ENCODE results near the gene EPYC.

EPYC gene, protein sequence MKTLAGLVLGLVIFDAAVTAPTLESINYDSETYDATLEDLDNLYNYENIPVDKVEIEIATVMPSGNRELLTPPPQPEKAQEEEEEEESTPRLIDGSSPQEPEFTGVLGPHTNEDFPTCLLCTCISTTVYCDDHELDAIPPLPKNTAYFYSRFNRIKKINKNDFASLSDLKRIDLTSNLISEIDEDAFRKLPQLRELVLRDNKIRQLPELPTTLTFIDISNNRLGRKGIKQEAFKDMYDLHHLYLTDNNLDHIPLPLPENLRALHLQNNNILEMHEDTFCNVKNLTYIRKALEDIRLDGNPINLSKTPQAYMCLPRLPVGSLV

DNA sequence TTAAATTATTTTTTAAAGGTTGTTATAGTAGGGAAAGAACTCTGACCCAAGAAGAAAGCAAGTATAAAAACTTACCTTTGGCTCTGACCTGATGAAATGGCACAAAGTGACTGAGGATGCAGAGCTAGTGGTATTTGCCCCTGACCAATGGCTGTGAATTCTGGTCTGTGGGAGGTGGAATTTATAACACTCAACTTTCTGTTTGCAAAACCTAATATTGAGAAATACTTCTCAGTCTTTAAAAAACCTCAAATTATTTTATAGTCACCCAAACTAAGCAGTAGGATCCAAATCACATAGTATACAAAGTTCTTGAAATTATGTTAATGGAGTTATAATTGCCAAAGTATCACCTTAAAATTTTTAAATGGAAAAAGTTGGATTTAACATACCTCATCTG lies at the start of gene EPYC:
Gene EPYC, minus strand, starts transcription at position 101 of the 400 bp plus-strand sequence. CDS start 2,407 bp downstream, outside the sequence.
- DNase-seq (ENCODE audit: low read depth) = no peak
- TF ChIP-seq, protein P1, sequence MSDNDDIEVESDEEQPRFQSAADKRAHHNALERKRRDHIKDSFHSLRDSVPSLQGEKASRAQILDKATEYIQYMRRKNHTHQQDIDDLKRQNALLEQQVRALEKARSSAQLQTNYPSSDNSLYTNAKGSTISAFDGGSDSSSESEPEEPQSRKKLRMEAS (IDR thresholded peaks at IDR 0.05; ENCODE audit: low read depth, low read length) = no peak
- TF ChIP-seq, protein P2, sequence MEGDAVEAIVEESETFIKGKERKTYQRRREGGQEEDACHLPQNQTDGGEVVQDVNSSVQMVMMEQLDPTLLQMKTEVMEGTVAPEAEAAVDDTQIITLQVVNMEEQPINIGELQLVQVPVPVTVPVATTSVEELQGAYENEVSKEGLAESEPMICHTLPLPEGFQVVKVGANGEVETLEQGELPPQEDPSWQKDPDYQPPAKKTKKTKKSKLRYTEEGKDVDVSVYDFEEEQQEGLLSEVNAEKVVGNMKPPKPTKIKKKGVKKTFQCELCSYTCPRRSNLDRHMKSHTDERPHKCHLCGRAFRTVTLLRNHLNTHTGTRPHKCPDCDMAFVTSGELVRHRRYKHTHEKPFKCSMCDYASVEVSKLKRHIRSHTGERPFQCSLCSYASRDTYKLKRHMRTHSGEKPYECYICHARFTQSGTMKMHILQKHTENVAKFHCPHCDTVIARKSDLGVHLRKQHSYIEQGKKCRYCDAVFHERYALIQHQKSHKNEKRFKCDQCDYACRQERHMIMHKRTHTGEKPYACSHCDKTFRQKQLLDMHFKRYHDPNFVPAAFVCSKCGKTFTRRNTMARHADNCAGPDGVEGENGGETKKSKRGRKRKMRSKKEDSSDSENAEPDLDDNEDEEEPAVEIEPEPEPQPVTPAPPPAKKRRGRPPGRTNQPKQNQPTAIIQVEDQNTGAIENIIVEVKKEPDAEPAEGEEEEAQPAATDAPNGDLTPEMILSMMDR (IDR thresholded peaks at IDR 0.05; ENCODE audit: low read depth, low read length) = no peak
- no peak for TF ChIP-seq MYC (IDR thresholded peaks at IDR 0.05; ENCODE audit: low read depth, low read length)
- TF ChIP-seq POLR2A (IDR thresholded peaks at IDR 0.05; ENCODE audit: extremely low read depth, insufficient read length) = no peak
- H3K4me3 ChIP-seq (ENCODE audit: low read depth, low read length) = no peak within 1 kb of the TSS

DNA sequence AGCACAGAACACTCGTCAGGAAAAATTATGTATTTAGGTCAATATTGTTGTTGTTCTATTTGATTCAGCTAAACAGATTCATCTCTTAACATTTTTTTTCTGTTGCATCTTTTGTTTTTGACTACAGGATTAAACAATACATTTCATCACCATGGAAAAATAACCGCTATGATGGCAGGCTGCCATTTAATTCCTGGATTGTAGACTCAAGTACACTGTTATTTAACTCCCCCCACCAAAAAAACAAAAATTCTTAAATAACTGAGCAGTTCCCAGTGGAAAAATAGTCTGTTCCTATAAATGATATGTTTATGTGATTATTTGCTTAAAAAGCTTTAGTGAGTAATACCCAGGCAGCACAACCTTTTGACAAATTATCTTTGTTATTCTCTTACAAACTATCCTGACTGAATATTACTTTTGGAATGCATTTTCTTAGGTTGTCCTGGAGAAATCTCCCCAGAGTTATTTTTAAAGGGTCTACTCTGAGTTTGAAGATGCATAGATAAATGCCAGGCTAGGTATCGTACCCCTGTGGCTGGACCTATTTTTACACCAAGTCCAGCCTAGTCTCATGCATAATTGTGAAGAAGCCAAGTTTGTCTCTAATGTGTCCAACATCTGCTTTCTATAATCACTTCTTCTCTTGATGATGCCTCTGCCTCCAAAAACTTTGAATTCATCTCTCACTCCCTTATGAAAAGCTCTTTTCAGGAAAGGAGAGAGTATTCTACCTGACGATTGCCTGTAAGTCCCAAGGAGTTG lies 49.4 kb upstream of the EPYC start:
- H3K4me3 ChIP-seq (ENCODE audit: low read depth, low read length) = no peak overlapping the region
- no peak for TF ChIP-seq MYC (IDR thresholded peaks at IDR 0.05; ENCODE audit: low read depth, low read length)
- DNase-seq (ENCODE audit: low read depth) = no peak

DNA sequence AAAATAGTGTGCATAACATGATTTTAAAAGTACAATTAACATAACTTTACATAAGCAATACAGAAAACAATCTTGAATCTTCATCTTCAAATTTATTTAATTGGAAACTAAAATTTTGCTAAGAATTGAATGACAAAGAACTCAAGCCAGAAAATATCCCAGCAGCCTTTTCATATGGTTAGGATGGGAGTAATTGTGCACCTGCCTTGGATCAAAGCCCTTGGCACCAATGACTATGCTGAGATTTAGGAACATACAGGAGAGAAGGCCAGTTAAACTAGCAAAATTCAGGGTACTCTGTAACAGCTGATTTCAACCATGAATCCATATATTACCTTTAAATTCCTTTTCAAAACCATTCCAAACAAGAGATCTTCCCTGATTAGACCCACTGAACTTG lies 47.3 kb upstream of the EPYC start:
- DNase-seq (ENCODE audit: low read depth) = no peak
- TF ChIP-seq, protein P2 (IDR thresholded peaks at IDR 0.05; ENCODE audit: low read depth, low read length) = no peak
- TF ChIP-seq, protein P1 (IDR thresholded peaks at IDR 0.05; ENCODE audit: low read depth, low read length) = no peak
- TF ChIP-seq MYC (IDR thresholded peaks at IDR 0.05; ENCODE audit: low read depth, low read length) (no peak), POLR2A (IDR thresholded peaks at IDR 0.05; ENCODE audit: extremely low read depth, insufficient read length) (no peak)

DNA sequence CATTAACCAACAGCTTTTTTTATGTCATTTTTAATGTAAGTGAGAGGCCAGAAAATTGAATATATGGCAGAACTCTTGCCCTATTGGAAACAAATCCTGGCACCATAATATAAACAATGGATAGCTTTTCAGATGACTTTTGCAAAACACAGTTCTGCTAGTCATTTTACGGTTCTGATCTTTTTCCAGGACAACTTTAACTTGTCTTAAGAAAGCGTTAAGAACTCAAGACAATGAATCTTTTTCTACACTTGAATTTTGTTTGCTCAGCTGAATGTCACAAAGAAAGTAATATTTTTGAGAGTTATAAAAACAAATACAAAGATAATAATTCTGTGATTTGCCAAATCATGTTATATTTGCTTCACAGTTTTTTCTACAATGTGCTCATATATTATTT lies 39.8 kb upstream of the EPYC start:
- TF ChIP-seq, protein P1 (IDR thresholded peaks at IDR 0.05; ENCODE audit: low read depth, low read length) = no peak
- TF ChIP-seq POLR2A (IDR thresholded peaks at IDR 0.05; ENCODE audit: extremely low read depth, insufficient read length) (no peak), MYC (IDR thresholded peaks at IDR 0.05; ENCODE audit: low read depth, low read length) (no peak)
- TF ChIP-seq, protein P2 (IDR thresholded peaks at IDR 0.05; ENCODE audit: low read depth, low read length) = no peak
- no peak for DNase-seq (ENCODE audit: low read depth)
- no peak overlapping the region for H3K4me3 ChIP-seq (ENCODE audit: low read depth, low read length)

More for the DNA sequence above, 47.3 kb upstream of the EPYC start:
- H3K4me3 ChIP-seq (ENCODE audit: low read depth, low read length) = no peak overlapping the region

DNA sequence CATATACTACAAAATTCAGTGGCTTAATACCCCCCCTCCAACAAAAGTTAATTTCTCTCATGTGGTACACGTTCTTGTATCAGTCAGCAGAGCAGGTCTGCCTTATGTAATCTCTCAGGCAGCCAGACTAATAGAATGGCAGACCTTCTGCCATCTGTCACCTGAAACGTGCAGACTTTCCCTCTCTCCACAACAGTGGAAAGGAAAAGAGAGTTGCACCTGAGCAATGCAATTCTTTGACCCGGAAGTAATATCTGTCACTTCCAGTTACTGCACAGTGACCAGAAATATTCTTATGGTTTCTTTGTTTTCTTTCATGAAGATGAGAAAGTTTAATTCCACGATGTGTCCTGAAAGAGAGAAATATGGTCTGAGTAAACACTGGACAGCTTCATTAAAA lies 38.6 kb upstream of the EPYC start:
- no peak for DNase-seq (ENCODE audit: low read depth)
- H3K4me3 ChIP-seq (ENCODE audit: low read depth, low read length) = no peak overlapping the region
- no peak for TF ChIP-seq POLR2A (IDR thresholded peaks at IDR 0.05; ENCODE audit: extremely low read depth, insufficient read length)
- TF ChIP-seq, protein P1 (IDR thresholded peaks at IDR 0.05; ENCODE audit: low read depth, low read length) = no peak

DNA sequence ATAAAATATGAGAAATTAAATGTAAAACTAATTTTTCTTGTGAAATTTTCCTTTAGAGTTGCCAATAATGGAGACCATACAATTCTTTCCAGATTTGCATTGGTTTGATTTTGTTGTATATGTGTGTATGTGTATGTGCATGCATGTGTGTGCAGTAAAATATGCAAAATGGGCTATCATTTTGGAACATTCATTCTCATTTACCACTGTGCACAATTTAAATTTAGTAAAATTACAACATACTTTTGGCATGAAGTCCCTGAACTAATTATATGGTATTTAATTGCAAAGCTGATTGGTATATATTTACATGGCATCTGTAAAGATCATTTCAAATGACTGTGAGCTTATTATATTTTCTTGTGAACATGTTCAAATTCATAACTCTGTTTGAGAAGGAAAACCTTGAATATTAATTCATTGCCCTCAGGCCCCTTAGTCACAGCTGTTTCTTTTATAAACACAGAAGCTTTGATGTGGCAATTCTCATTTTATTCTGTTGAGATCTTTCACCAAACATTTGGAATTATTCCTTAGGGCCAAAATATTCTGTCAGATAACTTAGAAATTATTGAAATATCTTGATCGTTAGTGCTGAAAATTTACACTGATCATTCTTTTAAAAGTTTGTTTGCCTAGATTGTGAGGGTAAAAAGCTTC lies 35.5 kb upstream of the EPYC start:
- no peak for DNase-seq (ENCODE audit: low read depth)
- no peak for TF ChIP-seq MYC (IDR thresholded peaks at IDR 0.05; ENCODE audit: low read depth, low read length)
- TF ChIP-seq, protein P2 (IDR thresholded peaks at IDR 0.05; ENCODE audit: low read depth, low read length) = no peak
- no peak for TF ChIP-seq POLR2A (IDR thresholded peaks at IDR 0.05; ENCODE audit: extremely low read depth, insufficient read length)
- TF ChIP-seq, protein P1 (IDR thresholded peaks at IDR 0.05; ENCODE audit: low read depth, low read length) = no peak
- no peak overlapping the region for H3K4me3 ChIP-seq (ENCODE audit: low read depth, low read length)

Measured in NB4 (cell line).